ENCODE data around the gene MYO1G.

- no peak for TF ChIP-seq CTCF (IDR thresholded peaks at IDR 0.05; ENCODE audit: poor library complexity)
- no peak for TF ChIP-seq EZH2 (IDR thresholded peaks at IDR 0.05; ENCODE audit: borderline replicate concordance)
Observed at GRCh38 chr7:44972562-44972961, 6.3 kb downstream of the MYO1G start.

Data from hepatocyte (in vitro differentiated cells).